Camera-type eye (tissue), 1 donor: ENCODE results near the gene ZBTB21. TPM values are rescaled to one million over a fixed set of nuclear protein-coding genes. Genes with fewer than 3 reads are reported as not detected.

Experiments used
- total RNA-seq: library from RNA; depleted of rRNA; stranded (reverse); fragments of >200 nt; gene quantifications from one replicate; pipeline ENCODE4 v1.2.3, GENCODE V29; 2014

The ZBTB21 gene
- total RNA-seq = 18.0 TPM

DNA sequence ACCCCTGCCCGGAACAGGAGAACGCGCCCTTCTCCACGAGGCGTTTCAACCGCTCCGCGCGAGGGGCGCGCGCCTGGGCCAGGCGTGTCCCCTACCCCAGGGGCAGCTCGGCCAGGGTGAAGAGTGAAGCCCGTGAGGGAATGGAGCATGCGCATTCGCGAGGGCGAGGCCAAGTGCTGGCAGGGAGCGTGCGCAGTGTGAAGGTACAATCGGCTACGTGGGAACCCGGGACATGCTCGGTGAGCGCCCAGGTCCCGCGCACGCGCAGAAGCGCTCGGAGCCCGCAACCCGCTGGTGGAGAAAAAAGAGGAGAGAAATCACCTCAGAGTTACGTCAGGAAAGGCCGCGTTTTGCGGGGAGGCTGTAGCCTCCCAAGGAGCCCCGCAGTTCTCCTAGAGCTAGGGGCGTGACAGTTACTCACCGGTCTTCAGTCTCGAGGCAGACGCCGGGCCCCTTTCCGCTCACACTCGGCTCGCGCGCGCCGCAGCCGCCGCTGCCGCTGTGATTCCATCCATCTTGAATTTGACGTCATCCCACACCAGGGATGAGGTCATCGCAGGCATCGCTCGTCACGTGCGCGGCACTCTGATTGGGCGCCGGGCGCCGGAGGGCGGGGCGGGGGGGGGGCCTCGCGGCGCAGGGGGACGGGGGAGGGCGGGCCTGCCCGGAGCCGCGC lies at the start of gene ZBTB21:
Gene ZBTB21, minus strand, starts transcription at position 530 of the 676 bp plus-strand sequence. CDS start 16,265 bp downstream, outside the sequence.

DNA sequence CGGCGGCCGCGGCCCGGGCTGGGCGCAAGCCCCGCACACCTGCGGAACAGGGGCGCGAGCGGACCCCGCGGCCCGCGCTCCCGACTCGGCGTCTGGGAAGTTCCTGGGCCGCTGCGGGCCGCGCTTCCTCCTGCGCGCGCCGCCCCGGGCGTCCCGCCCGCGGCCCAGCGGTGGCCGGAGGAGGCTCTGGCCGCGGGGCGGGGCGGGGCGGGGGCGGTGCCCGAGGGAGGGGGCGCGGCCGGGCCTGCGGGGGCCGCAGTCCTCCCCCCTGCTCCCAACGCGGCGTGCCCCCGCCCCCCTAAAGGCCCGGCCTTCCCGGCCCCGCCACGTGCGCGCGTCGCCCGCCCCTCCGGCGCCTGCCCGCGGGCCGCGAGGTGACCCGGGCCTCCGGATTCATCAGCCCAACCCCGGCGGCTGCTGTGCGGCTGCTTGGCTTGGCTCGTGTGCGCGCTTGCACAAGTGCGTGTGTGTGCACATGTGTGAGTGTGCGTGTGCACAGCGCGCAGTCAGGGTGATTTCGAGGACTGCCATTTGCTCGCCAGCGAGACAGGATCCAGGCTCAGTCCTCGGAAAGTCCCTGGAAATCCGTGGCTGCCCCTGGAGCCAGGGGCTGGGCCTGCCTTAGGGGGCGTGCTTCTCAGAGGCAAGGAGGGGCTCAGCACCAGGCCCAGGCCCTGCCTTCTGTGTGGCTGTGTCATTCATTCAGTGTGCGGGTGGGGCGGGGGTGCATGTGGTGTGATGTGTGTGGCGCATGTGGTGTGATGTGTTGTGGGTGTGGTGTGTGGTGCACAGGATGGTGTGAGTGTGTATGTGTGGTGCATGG lies 56.1 kb downstream of the ZBTB21 start, which contains the start of gene C2CD2:
Gene C2CD2, minus strand, starts transcription at position 188 of the 823 bp plus-strand sequence. CDS start 370 bp downstream, outside the sequence.

Other genes with a start within 250 kb of the ZBTB21 start
- 8.8 TPM for gene RIPK4, start 243.3 kb downstream of the ZBTB21 start, total RNA-seq
- 10.9 TPM for gene PRDM15, start 131.0 kb downstream of the ZBTB21 start, total RNA-seq
- gene C2CD2, start 56.3 kb downstream of the ZBTB21 start, total RNA-seq = 47.9 TPM
- 0.16 TPM for gene UMODL1, start 61.0 kb upstream of the ZBTB21 start, total RNA-seq
- gene ABCG1, start 208.8 kb upstream of the ZBTB21 start, total RNA-seq = 57.7 TPM